Activated CD4-positive, alpha-beta memory T cell treated with anti-CD3 and anti-CD28 coated beads for 36 hours (primary cell): ENCODE data around the gene TIGD3. TPM values are rescaled to one million over a fixed set of nuclear protein-coding genes. Genes with fewer than 3 reads are reported as not detected.
A peak's percentile ranks its signal among the peaks of the same experiment; 100 is the strongest.

Experiments
- CTCF ChIA-PET: fragments of 350-600 bp; sonication (Branson Sonifier 250); formaldehyde crosslinking; loops from one replicate; lab custom pipeline; 2021; ENCODE audit warnings: antibody characterized with exemption, inconsistent platforms; lab: Charles Lee
- POLR2A ChIA-PET: fragments of 350-600 bp; sonication (Branson Sonifier 250); formaldehyde crosslinking; loops from one replicate; lab custom pipeline; 2021; ENCODE audit warnings: antibody characterized with exemption; lab: Charles Lee
- DNase-seq: peaks from one replicate; pipeline ENCODE4 v3.0.0-alpha.2; 2020
- H3K27ac Mint-ChIP-seq: one replicate; pipeline ENCODE4 v1.8.0; 2021; ENCODE audit warnings: mixed read lengths
- H3K27me3 Mint-ChIP-seq: one replicate; pipeline ENCODE4 v1.8.0; 2021; ENCODE audit warnings: mixed read lengths
- H3K36me3 Mint-ChIP-seq: one replicate; pipeline ENCODE4 v1.8.0; 2021; ENCODE audit warnings: mixed read lengths
- H3K4me1 Mint-ChIP-seq: one replicate; pipeline ENCODE4 v1.8.0; 2021; ENCODE audit warnings: low read depth, mixed read lengths
- H3K4me3 Mint-ChIP-seq: one replicate; pipeline ENCODE4 v1.8.0; 2021; ENCODE audit warnings: mild to moderate bottlenecking, mixed read lengths
- H3K9me3 Mint-ChIP-seq: one replicate; pipeline ENCODE4 v1.8.0; 2021; ENCODE audit warnings: mixed read lengths
- intact Hi-C: fragments of 100-400 bp; cut with micrococcal nuclease; formaldehyde crosslinking; loops from one replicate; pipeline ENCODE4 v1.15.1; 2023
- total RNA-seq, 2 experiments: library from RNA; stranded (reverse); gene quantifications; one replicate each; pipeline ENCODE4 v1.2.3, GENCODE V29; 2021

TIGD3 gene
- total RNA-seq, 2 experiments from 2014 or later: 0.73 to 1.00 TPM

- ChIA-PET POLR2A (no interaction called here), CTCF (interaction anchor here (1.2 kb wide), 1 partner anchor 41 kb away, joined by 3 read pairs; no protein-coding TSS in a partner anchor)
- no peak for DNase-seq
- Mint-ChIP-seq H3K27ac (no peak overlapping the region), H3K9me3 (no peaks in the 10 kb centered on the region), H3K36me3 (no peaks in the 10 kb centered on the region), H3K4me1 (no peaks in the 10 kb centered on the region), H3K4me3 (no peak overlapping the region), H3K27me3 (no peaks in the 10 kb centered on the region)
- intact Hi-C loops: no loop called here
Observed at GRCh38 chr11:65373839-65374580, 19.5 kb downstream of the TIGD3 start.

GRCh38 chr11:65375012-65375411 is 20.5 kb downstream of the TIGD3 start:
- intact Hi-C loops: no loop called here
- CTCF ChIA-PET: no interaction called here
- H3K4me3 Mint-ChIP-seq: no peak overlapping the region
- no peaks in the 10 kb centered on the region for H3K27me3 Mint-ChIP-seq
- H3K36me3 Mint-ChIP-seq: no peaks in the 10 kb centered on the region
- H3K27ac Mint-ChIP-seq: no peak overlapping the region
- H3K4me1 Mint-ChIP-seq: peaks cover under 1% of the 10 kb centered on the region
- no peak for DNase-seq
- POLR2A ChIA-PET: no interaction called here
- H3K9me3 Mint-ChIP-seq: no peaks in the 10 kb centered on the region

- Mint-ChIP-seq H3K27ac (no peak overlapping the region), H3K4me3 (no peak overlapping the region), H3K27me3 (no peaks in the 10 kb centered on the region), H3K4me1 (peaks cover 5% of the 10 kb centered on the region), H3K36me3 (no peaks in the 10 kb centered on the region), H3K9me3 (no peaks in the 10 kb centered on the region)
- intact Hi-C loops: no loop called here
- DNase-seq: no peak
- ChIA-PET POLR2A (no interaction called here), CTCF (interaction anchor here (1.2 kb wide), 1 partner anchor 41 kb away, joined by 3 read pairs; no protein-coding TSS in a partner anchor)
Observed at GRCh38 chr11:65376138-65376713, 21.7 kb downstream of the TIGD3 start.

GRCh38 chr11:65377036-65377435 is 22.5 kb downstream of the TIGD3 start:
- no peak overlapping the region for H3K4me3 Mint-ChIP-seq
- CTCF ChIA-PET: no interaction called here
- DNase-seq: no peak
- no peak overlapping the region for H3K27ac Mint-ChIP-seq
- no peaks in the 10 kb centered on the region for H3K27me3 Mint-ChIP-seq
- H3K4me1 Mint-ChIP-seq: peaks cover 5% of the 10 kb centered on the region
- H3K9me3 Mint-ChIP-seq: no peaks in the 10 kb centered on the region
- POLR2A ChIA-PET: no interaction called here
- H3K36me3 Mint-ChIP-seq: no peaks in the 10 kb centered on the region
- intact Hi-C loops: no loop called here

GRCh38 chr11:65377777-65378176 is 23.2 kb downstream of the TIGD3 start:
- Mint-ChIP-seq H3K27ac (no peak overlapping the region), H3K9me3 (no peaks in the 10 kb centered on the region)

GRCh38 chr11:65378208-65378927 is 23.8 kb downstream of the TIGD3 start:
- DNase-seq: no peak
- ChIA-PET CTCF (interaction anchor here (1.1 to 2.6 kb wide), 3 partner anchors 12 to 113 kb away, joined by 3 to 10 read pairs (median 3); no protein-coding TSS in a partner anchor), POLR2A (interaction anchor here (0.9 to 1.1 kb wide), 2 partner anchors 48 to 120 kb away, joined by 3 read pairs; partner anchors contain the start of gene MALAT1)
- Mint-ChIP-seq H3K27ac (no peak overlapping the region), H3K9me3 (no peaks in the 10 kb centered on the region), H3K27me3 (no peaks in the 10 kb centered on the region), H3K36me3 (no peaks in the 10 kb centered on the region), H3K4me3 (no peak overlapping the region), H3K4me1 (peaks cover 13% of the 10 kb centered on the region)
- intact Hi-C loops: no loop called here

More at GRCh38 chr11:65377777-65378176, 23.2 kb downstream of the TIGD3 start:
- ChIA-PET CTCF (interaction anchor here (1.2 to 2.6 kb wide), 2 partner anchors 11 to 38 kb away, joined by 3 to 10 read pairs; no protein-coding TSS in a partner anchor), POLR2A (interaction anchor here (0.9 kb wide), 1 partner anchor 121 kb away, joined by 3 read pairs; the partner anchor contains the start of gene MALAT1)
- H3K4me3 Mint-ChIP-seq: no peak overlapping the region
- no peak for DNase-seq
- peaks cover 7% of the 10 kb centered on the region for H3K4me1 Mint-ChIP-seq
- H3K27me3 Mint-ChIP-seq: no peaks in the 10 kb centered on the region
- H3K36me3 Mint-ChIP-seq: no peaks in the 10 kb centered on the region
- intact Hi-C loops: no loop called here

- Mint-ChIP-seq H3K9me3 (no peaks in the 10 kb centered on the region), H3K27ac (no peak overlapping the region), H3K4me1 (peaks cover 18% of the 10 kb centered on the region), H3K36me3 (no peaks in the 10 kb centered on the region), H3K4me3 (no peak overlapping the region), H3K27me3 (no peaks in the 10 kb centered on the region)
- no peak for DNase-seq
- intact Hi-C loops: no loop called here
- CTCF ChIA-PET: interaction anchor here (1.1 to 2.6 kb wide), 3 partner anchors 12 to 113 kb away, joined by 3 to 10 read pairs (median 3); no protein-coding TSS in a partner anchor
- POLR2A ChIA-PET: interaction anchor here (1.1 to 2.5 kb wide), 3 partner anchors 45 to 120 kb away, joined by 3 to 9 read pairs (median 5); partner anchors contain the start of gene MALAT1
Observed at GRCh38 chr11:65378928-65379638, 24.5 kb downstream of the TIGD3 start.

- peak overlapping the region; percentile 50 for H3K27ac Mint-ChIP-seq
- no peak for DNase-seq
- peaks cover 26% of the 10 kb centered on the region for H3K4me1 Mint-ChIP-seq
- H3K36me3 Mint-ChIP-seq: no peaks in the 10 kb centered on the region
- intact Hi-C loops: loop anchor here (5.0 kb wide), 1 partner anchor 192 kb away; the partner anchor contains the start of genes FAM89B and ZNRD2
- ChIA-PET CTCF (interaction anchor here (1.3 to 2.6 kb wide), 3 partner anchors 36 to 131 kb away, joined by 3 to 10 read pairs (median 10); no protein-coding TSS in a partner anchor), POLR2A (interaction anchor here (1.1 to 2.5 kb wide), 3 partner anchors 44 to 119 kb away, joined by 3 to 9 read pairs (median 5); partner anchors contain the start of gene MALAT1)
- H3K27me3 Mint-ChIP-seq: no peaks in the 10 kb centered on the region
- no peaks in the 10 kb centered on the region for H3K9me3 Mint-ChIP-seq
- H3K4me3 Mint-ChIP-seq: no peak overlapping the region
Observed at GRCh38 chr11:65379698-65380459, 25.3 kb downstream of the TIGD3 start.

- intact Hi-C loops: loop anchor here (5.0 kb wide), 1 partner anchor 192 kb away; the partner anchor contains the start of genes FAM89B and ZNRD2
Observed at GRCh38 chr11:65380460-65381119, 26.0 kb downstream of the TIGD3 start.

GRCh38 chr11:65381716-65382032 is 27.1 kb downstream of the TIGD3 start:
- intact Hi-C loops: loop anchor here (1.0 to 5.0 kb wide), 9 partner anchors 37 to 478 kb away; partner anchors contain the start of genes FAM89B, RELA and ZNRD2
- H3K36me3 Mint-ChIP-seq: no peaks in the 10 kb centered on the region
- H3K27me3 Mint-ChIP-seq: no peaks in the 10 kb centered on the region
- no peaks in the 10 kb centered on the region for H3K9me3 Mint-ChIP-seq
- H3K27ac Mint-ChIP-seq: peak overlapping the region; percentile 97
- POLR2A ChIA-PET: interaction anchor here (0.7 to 5.3 kb wide), 9 partner anchors 39 to 125 kb away, joined by 3 to 39 read pairs (median 9); partner anchors contain the start of genes MALAT1 and NEAT1
- DNase-seq: no peak
- peaks cover 39% of the 10 kb centered on the region for H3K4me1 Mint-ChIP-seq
- peak overlapping the region; percentile 85 for H3K4me3 Mint-ChIP-seq
- CTCF ChIA-PET: interaction anchor here (0.6 to 2.6 kb wide), 9 partner anchors 14 to 191 kb away, joined by 3 to 29 read pairs (median 4); partner anchors contain the start of gene FAM89B

More at GRCh38 chr11:65380460-65381119, 26.0 kb downstream of the TIGD3 start:
- peak overlapping the region; percentile 85 for H3K4me3 Mint-ChIP-seq
- H3K27me3 Mint-ChIP-seq: no peaks in the 10 kb centered on the region
- H3K36me3 Mint-ChIP-seq: no peaks in the 10 kb centered on the region
- peaks cover 33% of the 10 kb centered on the region for H3K4me1 Mint-ChIP-seq
- POLR2A ChIA-PET: interaction anchor here (0.7 to 5.3 kb wide), 5 partner anchors 40 to 127 kb away, joined by 3 to 39 read pairs (median 9); partner anchors contain the start of gene MALAT1
- DNase-seq: no peak
- CTCF ChIA-PET: interaction anchor here (1.1 to 2.6 kb wide), 7 partner anchors 35 to 192 kb away, joined by 3 to 29 read pairs (median 5); partner anchors contain the start of gene FAM89B
- peak overlapping the region; percentile 97 for H3K27ac Mint-ChIP-seq
- H3K9me3 Mint-ChIP-seq: no peaks in the 10 kb centered on the region
